Measurements from ENCODE around the gene CCDC68.

DNA sequence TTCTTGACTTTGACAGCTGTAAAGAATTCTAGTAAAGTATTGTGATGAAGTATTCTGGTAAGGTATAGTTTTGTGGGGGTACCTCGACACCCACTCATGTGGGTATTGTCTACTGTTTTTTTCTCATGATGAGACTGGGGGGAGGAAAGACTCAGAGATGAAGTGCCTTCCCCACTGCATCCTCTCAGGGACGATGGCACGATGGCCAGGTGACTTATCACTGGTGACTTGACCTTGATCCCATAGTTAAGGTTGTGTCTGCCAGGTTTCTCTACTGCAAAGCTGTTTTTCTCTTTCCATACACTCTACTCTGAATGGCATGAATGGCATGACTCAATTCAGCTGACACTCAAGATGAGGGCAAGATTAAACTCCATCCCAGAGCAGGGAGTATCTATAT is 936 bp upstream of the CCDC68 start:
- TF ChIP-seq POLR2A (IDR thresholded peaks at IDR 0.05) (no peak), POLR2AphosphoS5 (IDR thresholded peaks at IDR 0.05) (no peak)
- TF ChIP-seq, protein P1, sequence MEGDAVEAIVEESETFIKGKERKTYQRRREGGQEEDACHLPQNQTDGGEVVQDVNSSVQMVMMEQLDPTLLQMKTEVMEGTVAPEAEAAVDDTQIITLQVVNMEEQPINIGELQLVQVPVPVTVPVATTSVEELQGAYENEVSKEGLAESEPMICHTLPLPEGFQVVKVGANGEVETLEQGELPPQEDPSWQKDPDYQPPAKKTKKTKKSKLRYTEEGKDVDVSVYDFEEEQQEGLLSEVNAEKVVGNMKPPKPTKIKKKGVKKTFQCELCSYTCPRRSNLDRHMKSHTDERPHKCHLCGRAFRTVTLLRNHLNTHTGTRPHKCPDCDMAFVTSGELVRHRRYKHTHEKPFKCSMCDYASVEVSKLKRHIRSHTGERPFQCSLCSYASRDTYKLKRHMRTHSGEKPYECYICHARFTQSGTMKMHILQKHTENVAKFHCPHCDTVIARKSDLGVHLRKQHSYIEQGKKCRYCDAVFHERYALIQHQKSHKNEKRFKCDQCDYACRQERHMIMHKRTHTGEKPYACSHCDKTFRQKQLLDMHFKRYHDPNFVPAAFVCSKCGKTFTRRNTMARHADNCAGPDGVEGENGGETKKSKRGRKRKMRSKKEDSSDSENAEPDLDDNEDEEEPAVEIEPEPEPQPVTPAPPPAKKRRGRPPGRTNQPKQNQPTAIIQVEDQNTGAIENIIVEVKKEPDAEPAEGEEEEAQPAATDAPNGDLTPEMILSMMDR (IDR thresholded peaks at IDR 0.05) = no peak
